ENCODE measurements around the gene ACTR10. TPM values are rescaled to one million over a fixed set of nuclear protein-coding genes. Genes with fewer than 3 reads are reported as not detected.
"Not testable (repeated sequence)": the region's sequence is repeated elsewhere in the genome, so short reads cannot be mapped to it uniquely, and the experiment has no call there.

ACTR10 gene
- total RNA-seq, 2 experiments from 2014 or later = 42.5 to 60.4 TPM

- Histone ChIP-seq H3K4me3 (ENCODE audit: low read depth, low read length, poor library complexity, severe bottlenecking) (peak overlapping the region; percentile 92), H3K4me1 (ENCODE audit: insufficient read depth, low read length, poor library complexity, severe bottlenecking) (peaks cover 33% of the 10 kb centered on the region), H3K9me2 (ENCODE audit: insufficient read depth, low read length) (no peaks in the 10 kb centered on the region), H2AFZ (ENCODE audit: low read length) (peak overlapping the region; percentile 71; the same call in 1 of the 2 replicates), H4K20me1 (ENCODE audit: insufficient read depth, low read length) (peaks cover 25% of the 10 kb centered on the region), H3K36me3 (ENCODE audit: insufficient read depth, low read length) (peaks cover 35% of the 10 kb centered on the region), H3K4me2 (ENCODE audit: low read length) (peak overlapping the region; percentile 78), H3K9me3 (ENCODE audit: low read length) (no peaks in the 10 kb centered on the region), H3K79me2 (ENCODE audit: insufficient read depth, low read depth, low read length) (peaks cover 67% of the 10 kb centered on the region), H3K27ac (ENCODE audit: low read depth, low read length, poor library complexity, severe bottlenecking) (peak overlapping the region; percentile 88)
- intact Hi-C loops (cut with micrococcal nuclease; ENCODE audit: unreplicated experiment) = loop anchor here (1.0 to 5.0 kb wide), 2 partner anchors 53 to 182 kb away; partner anchors contain the start of genes ARID4A, KIAA0586 and TIMM9
- CTCF ChIA-PET (ENCODE audit: unreplicated experiment) = no interaction called here
- BruUV-seq (replicated peaks) = no TSS peak
- no peak for TF ChIP-seq EZH2phosphoT487 (IDR thresholded peaks at IDR 0.05; ENCODE audit: borderline replicate concordance, low read depth, low read length)
- TF ChIP-seq CTCF (conservative IDR thresholded peaks at IDR 0.05; ENCODE audit: low read length) = no peak
- peak; percentile 27 for DNase-seq (ENCODE audit: low spot score)
- POLR2A ChIA-PET = interaction anchor here (0.6 to 1.3 kb wide), 3 partner anchors 8 to 86 kb away, joined by 3 to 7 read pairs (median 3); partner anchors contain the start of gene ACTR10
Observed at GRCh38 chr14:58245562-58245961, 45.6 kb downstream of the ACTR10 start.

- H3K36me3 ChIP-seq (ENCODE audit: insufficient read depth, low read length) = peaks cover 74% of the 10 kb centered on the region
- H3K4me2 ChIP-seq (ENCODE audit: low read length) = no peak overlapping the region
- ChIA-PET POLR2A (interaction anchor here (0.6 kb wide), 1 partner anchor 598 kb away, joined by 4 read pairs; no protein-coding TSS in a partner anchor), CTCF (ENCODE audit: unreplicated experiment) (no interaction called here)
- H3K4me3 ChIP-seq (ENCODE audit: low read depth, low read length, poor library complexity, severe bottlenecking) = no peak overlapping the region
- H2AFZ ChIP-seq (ENCODE audit: low read length) = no peak overlapping the region
- no peak overlapping the region for H3K27ac ChIP-seq (ENCODE audit: low read depth, low read length, poor library complexity, severe bottlenecking)
- H3K9me2 ChIP-seq (ENCODE audit: insufficient read depth, low read length) = no peaks in the 10 kb centered on the region
- H3K4me1 ChIP-seq (ENCODE audit: insufficient read depth, low read length, poor library complexity, severe bottlenecking) = peaks cover 17% of the 10 kb centered on the region
- H3K9me3 ChIP-seq (ENCODE audit: low read length) = no peaks in the 10 kb centered on the region
- intact Hi-C loops (cut with micrococcal nuclease; ENCODE audit: unreplicated experiment) = loop anchor here (5.0 kb wide), 1 partner anchor 178 kb away; the partner anchor contains the start of genes KIAA0586 and TIMM9
- H3K79me2 ChIP-seq (ENCODE audit: insufficient read depth, low read depth, low read length) = peaks cover 93% of the 10 kb centered on the region
- peaks cover 28% of the 10 kb centered on the region for H4K20me1 ChIP-seq (ENCODE audit: insufficient read depth, low read length)
- no peak for DNase-seq (ENCODE audit: low spot score)
- no peak for TF ChIP-seq EZH2phosphoT487 (IDR thresholded peaks at IDR 0.05; ENCODE audit: borderline replicate concordance, low read depth, low read length)
- no peak for TF ChIP-seq CTCF (conservative IDR thresholded peaks at IDR 0.05; ENCODE audit: low read length)
- BruUV-seq (replicated peaks) = no TSS peak
Observed at GRCh38 chr14:58249611-58250010, 49.7 kb downstream of the ACTR10 start.

GRCh38 chr14:58258156-58258555 is 58.2 kb downstream of the ACTR10 start:
- TF ChIP-seq CTCF (conservative IDR thresholded peaks at IDR 0.05; ENCODE audit: low read length) (no peak), EZH2phosphoT487 (IDR thresholded peaks at IDR 0.05; ENCODE audit: borderline replicate concordance, low read depth, low read length) (no peak)
- TSS peak; percentile 9 for BruUV-seq (replicated peaks)
- no peak for DNase-seq (ENCODE audit: low spot score)
- Histone ChIP-seq H3K4me3 (ENCODE audit: low read depth, low read length, poor library complexity, severe bottlenecking) (no peak overlapping the region), H2AFZ (ENCODE audit: low read length) (no peak overlapping the region), H3K4me1 (ENCODE audit: insufficient read depth, low read length, poor library complexity, severe bottlenecking) (no peaks in the 10 kb centered on the region), H3K9me3 (ENCODE audit: low read length) (no peaks in the 10 kb centered on the region), H3K27ac (ENCODE audit: low read depth, low read length, poor library complexity, severe bottlenecking) (no peak overlapping the region), H4K20me1 (ENCODE audit: insufficient read depth, low read length) (no peaks in the 10 kb centered on the region; the same call in 1 of the 2 replicates), H3K9me2 (ENCODE audit: insufficient read depth, low read length) (no peaks in the 10 kb centered on the region), H3K79me2 (ENCODE audit: insufficient read depth, low read depth, low read length) (peaks cover 20% of the 10 kb centered on the region; the same call in 1 of the 2 replicates), H3K36me3 (ENCODE audit: insufficient read depth, low read length) (peaks cover 98% of the 10 kb centered on the region), H3K4me2 (ENCODE audit: low read length) (no peak overlapping the region)
- intact Hi-C loops (cut with micrococcal nuclease; ENCODE audit: unreplicated experiment) = no loop called here
- ChIA-PET POLR2A (interaction anchor here (0.6 to 1.8 kb wide), 8 partner anchors 9 to 187 kb away, joined by 3 to 9 read pairs (median 4); partner anchors contain the start of gene PSMA3), CTCF (ENCODE audit: unreplicated experiment) (interaction anchor here (0.6 kb wide), 1 partner anchor 14 kb away, joined by 3 read pairs; the partner anchor contains the start of gene PSMA3)

- H3K4me3 ChIP-seq (ENCODE audit: low read depth, low read length, poor library complexity, severe bottlenecking); H3K79me2 ChIP-seq (ENCODE audit: insufficient read depth, low read depth, low read length); H3K4me2 ChIP-seq (ENCODE audit: low read length); BruUV-seq (replicated peaks); H4K20me1 ChIP-seq (ENCODE audit: insufficient read depth, low read length); DNase-seq (ENCODE audit: low spot score); H3K27ac ChIP-seq (ENCODE audit: low read depth, low read length, poor library complexity, severe bottlenecking); H3K9me3 ChIP-seq (ENCODE audit: low read length); CTCF ChIA-PET (ENCODE audit: unreplicated experiment); H2AFZ ChIP-seq (ENCODE audit: low read length); H3K4me1 ChIP-seq (ENCODE audit: insufficient read depth, low read length, poor library complexity, severe bottlenecking); intact Hi-C loops (cut with micrococcal nuclease; ENCODE audit: unreplicated experiment); H3K9me2 ChIP-seq (ENCODE audit: insufficient read depth, low read length): not testable (repeated sequence)
- POLR2A ChIA-PET = interaction anchor here (0.6 to 0.9 kb wide), 2 partner anchors 14 to 22 kb away, joined by 3 to 8 read pairs; no protein-coding TSS in a partner anchor
- peaks cover 100% of the 10 kb centered on the region for H3K36me3 ChIP-seq (ENCODE audit: insufficient read depth, low read length)
Observed at GRCh38 chr14:58262005-58262404, 62.1 kb downstream of the ACTR10 start.

All from OCI-LY7 (cell line).